Epithelial cell of proximal tubule (primary cell): ENCODE data around the gene TMEM54. TPM values are rescaled to one million over a fixed set of nuclear protein-coding genes. Genes with fewer than 3 reads are reported as not detected.

Experiments
- DNase-seq: peaks from one replicate; pipeline ENCODE4 v3.0.0-alpha.2; 2011; ENCODE audit warnings: low read depth
- H3K4me3 ChIP-seq: 2 replicates; pipeline ENCODE4 v1.5.1; 2011; ENCODE audit warnings: low read depth, mild to moderate bottlenecking, low read length
- CTCF ChIP-seq: conservative IDR thresholded peaks from 2 replicates; pipeline ENCODE4 v1.5.1; 2012; ENCODE audit warnings: low read depth, mild to moderate bottlenecking, low read length
- total RNA-seq: library from RNA; depleted of rRNA; stranded (reverse); fragments of >200 nt; gene quantifications from 2 replicates; pipeline ENCODE4 v1.2.3, GENCODE V29; 2015

Gene TMEM54
- total RNA-seq, 1 donor from 2014 or later: 131 TPM

DNA sequence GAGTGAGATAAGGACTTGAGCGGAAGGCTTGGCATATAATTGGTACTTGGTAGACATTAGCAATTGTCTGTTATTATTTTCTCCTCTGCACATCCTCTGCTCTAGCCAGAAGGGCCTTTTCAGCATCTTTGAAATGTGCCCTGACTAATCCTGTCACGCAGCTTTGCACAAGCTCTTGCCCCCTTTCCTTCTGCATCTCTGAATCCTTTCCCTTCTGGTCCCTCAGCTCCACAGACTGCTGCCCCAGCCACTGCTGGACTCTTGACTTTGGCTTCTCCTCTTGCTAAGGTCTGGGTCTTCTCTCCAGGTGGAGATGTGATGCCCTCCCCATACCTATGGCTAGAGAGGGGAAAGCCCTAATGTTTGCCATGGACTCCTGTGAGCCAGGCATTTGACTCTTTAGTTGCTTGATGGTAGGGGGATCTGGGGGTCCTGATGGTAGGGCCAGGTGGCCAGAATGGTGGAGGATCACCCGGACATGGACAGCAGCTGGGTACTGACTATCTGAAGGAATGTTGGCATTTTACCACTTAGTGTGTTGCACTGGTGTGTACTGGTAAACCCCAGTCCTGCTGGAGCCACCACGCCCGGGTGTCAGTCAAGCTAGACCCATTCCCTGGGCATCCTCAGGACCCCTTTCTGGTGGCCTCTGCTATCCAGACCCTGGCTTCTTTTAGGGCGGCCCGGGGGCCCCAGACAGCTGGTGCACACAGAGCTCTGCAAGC lies 10.5 kb downstream of the TMEM54 start:
- no peak overlapping the region for H3K4me3 ChIP-seq
- no peak for TF ChIP-seq CTCF
- DNase-seq: no peak

GRCh38 chr1:32889731-32890278 lies 11.4 kb downstream of the TMEM54 start:
- no peak overlapping the region for H3K4me3 ChIP-seq
- no peak for TF ChIP-seq CTCF
- DNase-seq: no peak

GRCh38 chr1:32888677-32889420 lies 12.3 kb downstream of the TMEM54 start:
- no peak for DNase-seq
- no peak for TF ChIP-seq CTCF
- H3K4me3 ChIP-seq: no peak overlapping the region

- H3K4me3 ChIP-seq: no peak overlapping the region
- TF ChIP-seq CTCF: no peak
- DNase-seq: no peak
Measured at GRCh38 chr1:32888134-32888533, 13.1 kb downstream of the TMEM54 start.

GRCh38 chr1:32887623-32888022 lies 13.6 kb downstream of the TMEM54 start:
- H3K4me3 ChIP-seq: no peak overlapping the region
- DNase-seq: no peak
- no peak for TF ChIP-seq CTCF

GRCh38 chr1:32886828-32887414 lies 14.3 kb downstream of the TMEM54 start:
- no peak for DNase-seq
- no peak for TF ChIP-seq CTCF
- no peak overlapping the region for H3K4me3 ChIP-seq
